HG03060 (cell line): ENCODE data around the gene TRAK2.
"Not testable (repeated sequence)": the region's sequence is repeated elsewhere in the genome, so short reads cannot be mapped to it uniquely, and the experiment has no call there.

Experiments used
- ATAC-seq: cut with Tn5 transposase; IDR thresholded peaks from one replicate; pipeline ENCODE4 v1.9.1; 2021; ENCODE audit warnings: low read depth, moderate number of reproducible peaks; ENCODE audit not compliant: unreplicated experiment

Gene TRAK2

DNA sequence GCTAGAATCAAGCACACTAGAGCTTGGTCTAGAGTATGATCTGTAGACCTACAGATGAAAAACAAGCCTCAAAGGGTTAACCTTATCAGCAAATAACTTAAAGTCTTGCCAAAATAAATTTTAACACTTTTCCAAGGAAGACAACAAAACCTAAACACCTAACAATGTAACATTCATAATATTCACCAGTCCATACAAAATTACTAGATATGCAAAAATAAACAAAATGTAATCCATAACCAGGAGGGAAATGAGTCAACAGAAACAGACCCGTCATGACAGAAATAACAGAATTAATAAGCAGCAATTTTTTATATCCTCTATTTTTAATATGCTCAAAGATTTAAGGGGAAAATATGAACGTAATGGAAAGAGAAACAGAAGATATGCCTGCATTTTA lies 36.1 kb downstream of the TRAK2 start:
- ATAC-seq: no peak

DNA sequence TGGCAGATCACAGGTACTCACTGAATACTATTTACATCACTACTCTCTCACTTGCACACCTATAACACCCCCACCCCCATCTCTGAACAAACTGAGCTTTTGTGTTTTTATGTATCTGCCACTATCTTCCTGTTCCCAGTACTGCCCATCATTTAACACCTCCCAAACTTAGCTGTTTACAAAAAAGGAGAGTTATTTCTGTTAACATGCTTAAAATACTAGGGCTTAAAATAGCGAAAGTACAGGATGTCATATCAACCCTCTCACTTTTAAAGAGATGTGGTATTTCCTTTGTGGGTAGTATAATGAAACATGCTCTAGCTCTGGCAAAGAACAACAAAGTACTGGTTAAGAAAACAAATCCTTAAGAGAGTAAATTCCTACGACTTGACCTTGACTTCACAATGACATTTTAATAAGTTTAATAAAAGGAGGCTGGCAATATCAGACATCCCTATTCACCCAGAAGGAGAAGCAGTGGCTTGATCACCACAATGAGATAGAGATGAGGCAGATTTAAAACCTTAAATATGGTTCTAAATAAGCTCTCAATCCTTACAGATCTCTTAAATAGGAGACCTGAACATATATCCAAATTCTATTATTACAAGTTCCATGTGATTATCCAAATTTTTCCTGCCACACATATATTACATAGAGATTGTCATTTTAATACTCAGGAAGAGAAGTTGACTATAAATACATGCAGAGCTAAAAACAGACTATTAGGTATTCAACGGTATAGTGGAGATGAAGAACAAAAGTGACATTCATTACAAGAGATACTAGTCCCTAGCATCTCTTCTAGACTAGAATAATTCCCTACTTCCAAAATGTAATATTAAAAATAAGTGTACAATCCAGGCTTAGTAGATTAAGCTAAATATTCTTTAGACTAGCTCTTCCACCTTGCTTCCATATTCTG lies 36.9 kb downstream of the TRAK2 start:
- peak; percentile 50 for ATAC-seq

DNA sequence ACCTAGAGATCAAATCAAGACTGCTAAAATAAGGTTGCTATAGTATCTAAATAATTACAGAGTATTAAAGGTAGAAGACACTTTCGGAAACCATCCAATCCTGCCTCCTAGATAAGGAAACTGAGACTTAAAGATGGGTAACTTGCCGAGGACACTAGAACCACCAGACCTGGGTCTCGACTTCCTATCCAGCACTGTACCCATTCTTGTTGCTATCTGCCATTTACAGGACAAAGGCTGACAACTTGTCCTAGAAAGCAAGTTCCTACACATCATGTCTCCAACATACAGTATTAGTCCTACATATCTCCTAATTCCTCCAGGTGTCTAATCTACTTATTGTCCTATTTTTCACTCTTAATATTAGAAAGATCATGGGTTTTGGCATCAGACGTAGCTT lies 37.7 kb downstream of the TRAK2 start:
- no peak for ATAC-seq

DNA sequence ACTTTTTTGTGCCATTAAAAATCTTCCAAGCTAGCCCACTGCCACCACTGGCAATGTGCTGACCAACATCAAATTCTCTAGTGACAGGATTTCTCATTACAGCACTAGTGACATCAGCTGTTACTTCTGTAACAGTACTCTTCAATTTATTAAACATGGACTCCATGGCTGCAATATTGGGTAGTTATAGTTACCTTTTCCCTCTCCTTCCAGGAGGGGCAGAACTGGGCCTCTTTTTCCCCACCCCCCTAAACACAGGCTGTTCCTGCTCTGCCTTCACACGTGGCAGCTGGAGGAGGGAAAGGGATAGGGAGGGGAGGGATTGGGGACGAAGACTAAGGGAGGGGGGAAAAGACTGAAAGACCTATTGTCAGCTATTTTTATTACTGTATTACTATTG lies 38.1 kb downstream of the TRAK2 start:
- ATAC-seq: no peak

DNA sequence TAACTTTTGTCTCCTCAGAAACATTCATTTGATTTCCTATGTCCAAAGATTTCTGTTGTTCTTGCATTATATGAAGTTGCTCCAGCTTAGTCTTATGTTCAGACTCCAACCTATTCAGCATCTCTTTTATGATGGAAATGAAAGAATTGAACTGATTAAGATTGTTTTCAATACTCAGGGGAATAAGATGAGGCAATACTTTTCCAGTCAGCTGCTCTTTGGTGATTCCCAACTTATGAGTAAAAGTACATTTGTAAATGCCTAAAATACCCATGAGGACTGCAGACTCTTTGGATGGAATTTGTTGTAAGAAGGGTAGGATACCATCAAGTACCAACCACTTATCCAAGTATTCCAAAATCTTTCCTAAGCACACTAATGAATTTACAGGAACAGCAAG lies 39.8 kb downstream of the TRAK2 start:
- ATAC-seq: no peak

DNA sequence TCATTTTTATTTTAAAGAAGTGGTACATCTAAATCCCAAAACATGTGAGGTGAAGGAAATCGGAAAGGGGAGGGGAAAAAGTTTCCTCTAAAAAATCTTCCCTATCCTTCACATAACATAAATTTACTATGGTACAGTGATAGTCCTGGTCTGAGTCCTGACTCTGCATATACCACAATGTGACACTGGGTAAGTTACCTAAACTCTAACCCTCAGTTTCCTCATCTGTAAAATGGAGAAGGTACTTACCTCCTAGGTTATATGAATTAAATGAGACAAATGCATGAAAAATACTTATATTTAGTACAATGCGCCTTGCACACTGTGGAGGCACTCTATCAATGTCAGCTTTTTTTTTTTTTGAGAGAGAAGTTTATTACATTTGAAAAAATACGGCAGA lies 42.3 kb downstream of the TRAK2 start:
- ATAC-seq: no peak

DNA sequence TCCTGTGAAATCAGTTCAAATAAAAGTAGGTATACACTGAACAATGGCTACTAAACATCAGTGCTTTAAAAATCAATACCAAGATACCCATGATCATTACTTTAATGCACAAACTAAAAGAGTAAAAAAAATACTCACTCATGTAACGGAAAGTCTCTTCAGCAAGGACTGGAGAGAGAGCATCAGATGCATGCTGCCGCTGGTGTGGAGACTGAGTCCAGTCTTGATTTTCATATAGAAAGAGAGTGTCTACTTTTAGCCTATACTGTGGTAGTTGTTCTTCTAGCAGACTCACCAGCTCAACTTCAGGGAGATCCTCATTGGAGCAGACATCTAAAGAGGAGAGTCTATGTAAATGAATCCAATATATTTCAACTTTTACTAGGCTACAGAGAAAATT lies 44.0 kb downstream of the TRAK2 start:
- no peak for ATAC-seq

DNA sequence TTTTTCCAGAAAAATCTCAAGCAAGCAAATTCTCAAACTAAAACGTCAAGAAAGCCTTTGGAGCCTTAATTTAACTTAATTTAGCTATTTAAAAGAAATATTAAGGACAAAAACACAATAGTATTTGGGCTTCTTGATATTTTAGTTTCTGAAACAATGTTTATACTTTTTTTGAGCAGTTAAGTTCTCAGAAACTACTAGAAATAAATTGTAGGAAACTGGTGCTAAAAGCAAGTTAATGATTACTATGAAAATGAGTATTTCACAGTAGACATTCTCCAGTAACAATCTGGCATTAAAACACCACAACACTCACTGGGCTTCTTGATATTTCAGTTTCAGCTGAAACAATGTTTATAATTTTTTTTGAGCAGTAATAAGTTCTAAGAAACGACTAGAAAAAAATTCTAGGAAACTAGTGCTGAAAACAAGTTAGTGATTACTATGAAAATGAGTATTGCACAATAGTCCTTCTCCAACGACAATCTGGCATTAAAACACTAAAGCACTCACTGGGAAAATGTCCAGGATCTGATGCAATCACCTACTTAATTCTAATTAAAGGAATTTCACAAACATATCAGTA lies 45.1 kb downstream of the TRAK2 start:
- ATAC-seq: no peak

DNA sequence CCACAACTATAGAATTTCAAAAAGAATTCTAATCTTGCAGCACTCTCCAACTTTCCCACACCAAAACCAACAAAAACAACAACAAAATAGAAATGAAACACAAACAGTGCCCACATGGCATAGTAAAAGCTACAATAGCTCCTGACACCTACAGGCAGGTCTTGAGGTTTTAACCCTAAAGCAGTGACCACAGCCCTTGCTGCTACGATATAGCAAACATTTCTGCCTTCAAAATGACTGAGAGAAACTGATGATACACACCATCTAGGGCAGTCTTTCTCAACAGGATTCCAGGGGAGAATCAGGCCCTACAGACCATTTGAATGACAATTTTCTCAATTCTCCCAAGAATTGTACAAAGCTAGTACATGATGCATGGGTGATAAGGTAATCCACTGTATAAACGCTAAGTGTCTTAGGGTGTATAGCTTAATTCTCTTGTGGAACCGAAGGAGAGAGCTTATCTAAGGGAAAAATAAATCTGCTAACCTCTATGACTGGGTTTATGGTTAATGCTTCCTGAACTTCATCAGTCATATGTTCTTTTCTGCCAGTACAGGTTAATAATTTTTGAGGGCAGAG lies 46.5 kb downstream of the TRAK2 start:
- no peak for ATAC-seq

DNA sequence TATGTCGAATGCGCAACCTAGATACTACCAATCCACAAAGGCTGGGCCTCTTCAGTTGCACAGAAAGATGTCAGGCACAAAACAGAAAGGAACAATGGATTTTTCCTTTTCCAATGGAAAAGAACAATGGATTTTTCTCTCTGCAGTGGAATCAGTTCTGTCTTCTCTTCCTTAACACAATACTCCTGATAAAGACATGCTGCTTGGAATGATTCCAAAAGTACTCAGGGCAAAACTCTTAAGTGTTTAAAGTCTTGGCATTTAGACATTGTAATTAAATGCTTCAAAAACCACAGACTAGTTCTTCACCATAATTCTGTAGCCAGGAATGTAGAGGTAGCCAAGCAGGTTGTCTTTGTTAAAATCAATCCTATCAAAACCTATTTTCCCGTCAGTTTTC lies 47.4 kb downstream of the TRAK2 start:
- no peak for ATAC-seq

DNA sequence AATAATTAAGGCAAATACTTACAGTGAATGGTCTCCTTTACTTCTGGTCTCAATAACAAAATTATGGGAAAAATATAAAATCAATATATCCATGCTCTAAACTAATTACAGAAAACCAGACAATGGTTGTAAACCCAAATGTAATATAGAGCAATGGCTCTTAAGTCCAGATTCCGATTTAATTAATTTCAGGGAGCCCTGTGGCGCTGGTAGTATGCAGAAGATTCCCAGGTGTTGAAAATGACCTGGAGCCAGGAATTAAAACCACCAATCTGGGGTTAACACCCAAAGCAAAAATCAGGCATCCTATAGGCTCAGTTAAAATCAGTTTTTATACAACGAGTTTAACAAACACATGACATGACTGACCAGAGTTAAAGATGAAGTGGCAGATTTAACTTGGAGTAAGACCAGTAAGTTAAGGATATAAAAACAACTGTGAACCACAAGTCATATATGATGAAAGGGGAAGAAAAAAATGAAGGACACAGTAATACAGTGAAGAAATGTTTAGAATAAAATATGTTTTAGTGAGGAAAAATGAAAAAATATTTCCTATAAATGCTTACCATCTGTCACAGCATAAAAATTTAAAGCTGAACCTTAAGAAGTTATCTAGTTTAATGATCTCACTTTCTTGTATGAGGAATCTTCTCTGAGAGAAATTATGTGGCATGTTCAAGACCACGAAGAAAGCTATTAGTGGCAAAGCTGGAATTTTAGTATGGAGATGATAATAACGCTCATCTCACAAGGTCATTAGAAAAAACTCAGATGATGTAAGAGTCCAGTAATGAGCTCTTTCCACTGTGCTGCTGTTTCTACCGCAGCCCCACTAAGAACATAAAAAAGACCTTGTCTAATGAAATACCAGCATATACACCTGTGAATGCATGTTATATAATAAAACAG lies 48.4 kb downstream of the TRAK2 start:
- ATAC-seq: no peak

DNA sequence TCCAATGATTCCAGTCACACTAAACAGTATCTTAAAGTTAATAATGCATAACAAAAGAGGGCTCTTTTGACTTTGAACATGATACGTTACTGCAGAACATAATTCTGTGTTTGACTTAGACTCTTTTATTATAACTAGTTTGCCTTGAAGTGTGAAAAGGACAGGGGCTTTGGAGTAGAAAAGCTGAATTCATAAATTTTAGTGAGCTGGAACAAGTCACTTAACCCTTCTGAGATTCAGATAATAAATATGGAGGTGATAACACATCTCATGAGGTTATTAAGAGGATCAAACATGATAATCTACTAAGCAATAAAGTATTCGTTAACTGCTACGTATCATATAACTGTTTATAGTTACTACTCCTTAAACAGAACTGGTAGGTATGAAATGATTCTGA lies 49.4 kb downstream of the TRAK2 start:
- no peak for ATAC-seq

DNA sequence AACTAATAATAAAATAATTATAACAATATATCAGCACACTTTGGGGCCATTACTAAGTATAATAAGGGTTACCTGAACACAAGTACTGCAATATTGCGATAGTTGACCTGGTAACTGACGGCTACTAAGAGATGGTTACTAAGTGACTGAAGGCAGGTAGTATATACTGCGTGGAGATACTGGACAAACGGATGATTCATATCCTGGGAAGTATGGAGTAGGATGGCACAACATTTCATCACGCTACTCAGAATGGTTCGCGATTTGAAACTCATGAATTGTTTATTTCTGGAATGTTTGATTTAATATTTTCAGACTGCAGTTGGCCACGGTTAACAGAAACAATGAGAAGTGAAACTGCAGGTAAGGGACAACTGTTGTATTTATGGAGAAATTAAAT lies 54.7 kb downstream of the TRAK2 start:
- ATAC-seq: no peak

DNA sequence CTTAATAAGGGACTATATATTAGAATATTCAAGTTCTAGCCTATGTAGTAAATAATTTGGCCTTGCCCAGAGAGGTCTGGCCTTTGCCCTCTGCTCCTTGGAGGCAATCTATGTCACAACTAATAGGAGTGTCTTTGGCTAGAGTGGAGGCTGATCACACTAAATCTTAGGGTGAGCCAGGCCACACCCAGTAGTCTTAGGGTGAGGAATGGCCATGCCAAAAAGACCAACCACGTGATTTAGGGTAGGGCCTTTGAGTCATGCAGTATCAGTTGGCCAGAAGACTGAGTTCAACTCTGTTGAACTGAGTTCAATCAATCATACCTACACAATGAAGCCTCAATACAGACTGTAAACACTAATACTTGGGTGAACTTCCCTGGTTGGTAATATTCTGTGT lies 68.1 kb downstream of the TRAK2 start:
- ATAC-seq: no peak

DNA sequence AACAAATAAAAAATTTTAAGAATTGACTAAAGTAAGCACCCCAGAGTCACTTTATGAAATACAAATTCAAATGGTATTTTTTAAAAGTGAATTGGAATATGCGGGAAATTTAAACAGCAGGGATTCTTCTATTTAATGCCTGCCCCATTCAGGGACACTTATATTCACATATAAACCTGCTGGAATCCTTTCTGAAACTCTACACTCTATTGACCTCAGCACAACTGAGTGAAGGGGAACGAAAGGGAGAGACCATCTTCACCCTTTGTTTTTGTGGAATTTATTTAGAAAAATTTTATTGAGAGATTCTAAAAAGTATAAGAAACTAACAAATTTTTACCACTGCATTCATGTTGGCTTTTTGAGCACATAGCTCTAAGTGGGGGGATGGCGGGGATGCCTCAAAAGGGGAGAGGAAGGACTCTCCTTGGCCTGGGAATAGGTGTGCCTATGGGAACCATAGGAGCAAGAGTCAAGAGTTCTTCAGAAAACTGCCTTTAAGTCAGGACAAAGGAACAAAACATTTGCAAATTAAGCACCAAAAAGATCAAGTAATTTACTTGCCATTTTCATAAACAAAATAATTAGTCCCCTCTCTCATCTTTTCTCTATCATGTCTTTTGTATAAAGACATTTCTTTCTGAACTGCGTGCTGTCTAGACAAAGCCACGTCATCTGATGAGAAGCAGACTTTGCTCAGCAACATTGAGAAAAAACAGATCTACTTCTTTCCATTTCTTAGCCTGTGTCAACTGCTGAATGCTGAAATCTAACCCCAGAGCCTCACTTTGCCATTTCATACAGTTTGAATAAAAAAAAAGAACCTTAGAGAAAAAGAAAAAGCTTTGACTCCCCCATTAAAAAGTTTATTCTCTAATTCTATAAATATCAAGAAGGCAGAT lies 72.5 kb downstream of the TRAK2 start:
- no peak for ATAC-seq

DNA sequence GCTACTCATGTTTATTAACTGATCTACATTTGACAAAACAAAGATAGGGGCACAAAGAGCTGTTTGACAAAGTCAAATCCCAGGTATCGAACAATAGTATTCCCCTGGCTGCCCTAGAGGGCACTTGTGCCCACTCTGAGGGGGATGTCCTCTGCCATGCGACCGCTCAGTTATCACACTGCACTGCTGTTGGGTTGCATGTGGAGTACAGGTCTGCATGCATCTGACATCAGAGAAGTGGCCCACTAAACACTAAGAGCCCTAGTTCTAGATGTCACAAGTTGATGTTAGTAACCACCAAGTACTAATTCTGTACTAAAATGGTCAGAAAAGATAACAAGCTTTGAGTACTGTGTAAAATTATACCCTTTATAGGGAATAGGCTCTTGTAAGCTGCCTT lies 74.0 kb downstream of the TRAK2 start:
- ATAC-seq: no peak

DNA sequence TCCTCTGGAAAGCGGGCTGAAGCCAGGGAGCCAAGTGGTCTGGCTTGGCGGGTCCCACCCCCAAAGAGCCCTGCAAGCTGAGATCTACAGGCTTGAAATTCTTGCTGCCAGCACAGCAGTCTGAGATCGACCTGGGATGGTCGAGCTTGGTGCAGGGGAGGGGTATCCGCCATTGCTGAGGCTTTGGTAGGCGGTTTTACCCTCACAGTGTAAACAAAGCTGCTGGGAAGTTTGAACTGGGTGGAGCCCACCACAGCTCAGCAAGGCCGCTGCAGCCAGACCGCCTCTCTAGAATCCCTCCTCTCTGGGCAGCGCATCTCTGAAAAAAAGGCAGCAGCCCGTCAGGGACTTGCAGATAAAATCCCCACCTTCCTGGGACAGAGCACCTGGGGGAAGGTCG lies 81.5 kb downstream of the TRAK2 start:
- no peak for ATAC-seq

DNA sequence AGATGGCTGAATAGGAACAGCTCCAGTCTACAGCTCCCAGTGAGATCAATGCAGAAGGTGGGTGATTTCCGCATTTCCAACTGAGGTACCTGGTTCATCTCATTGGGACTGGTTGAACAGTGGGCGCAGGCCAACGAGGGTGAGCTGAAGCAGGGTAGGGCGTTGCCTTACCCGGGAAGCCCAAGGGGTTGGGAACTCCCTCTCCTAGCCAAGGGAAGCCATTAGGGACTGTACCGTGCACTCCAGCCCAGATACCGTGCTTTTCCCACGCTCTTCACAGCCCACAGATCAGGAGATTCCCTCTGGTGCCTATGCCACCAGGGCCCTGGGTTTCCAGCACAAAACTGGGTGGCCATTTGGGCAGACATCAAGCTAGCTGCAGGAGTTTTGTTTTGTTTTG lies 81.9 kb downstream of the TRAK2 start:
- ATAC-seq: not testable (repeated sequence)

DNA sequence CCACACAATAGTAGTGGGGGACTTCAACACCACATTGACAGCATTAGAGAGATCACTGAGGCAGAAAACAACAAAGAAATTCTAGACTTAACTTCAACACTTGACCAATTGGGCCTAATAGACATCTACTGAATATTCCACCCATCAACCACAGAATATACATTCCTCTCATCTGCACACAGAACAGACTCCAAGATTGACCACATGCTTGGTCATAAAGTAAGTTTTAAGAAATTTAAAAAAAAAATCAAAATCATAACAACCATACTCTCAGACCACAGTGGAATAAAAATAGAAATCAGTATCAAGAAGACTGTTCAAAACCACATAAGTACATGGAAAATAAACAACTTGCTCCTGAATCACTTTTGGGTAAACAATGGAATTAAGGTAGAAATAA lies 85.1 kb downstream of the TRAK2 start:
- no peak for ATAC-seq
